Uterus (tissue), 4 donors: ENCODE results near the gene CIB4. TPM values are rescaled to one million over a fixed set of nuclear protein-coding genes. Genes with fewer than 3 reads are reported as not detected.

ENCODE experiments used
- DNase-seq, 2 donors: peaks; one replicate each; pipeline ENCODE4 v3.0.0-alpha.2; 2019 to 2020
- H3K27ac ChIP-seq, 2 donors: fragments of 200-600 bp; sonication (generic); 1 replicate in 1 of 2; 2 replicates in 1 of 2; pipeline ENCODE4 v1.5.1; 2016 to 2018
- H3K27me3 ChIP-seq, 2 donors: fragments of 200-600 bp; sonication (generic); one replicate each; pipeline ENCODE4 v1.5.1; 2018 to 2019; ENCODE audit warnings: control low read depth in 1 of 2
- H3K36me3 ChIP-seq, 2 donors: fragments of 200-600 bp; sonication (generic); one replicate each; pipeline ENCODE4 v1.5.1; 2019; ENCODE audit warnings: control low read depth in 1 of 2
- H3K4me1 ChIP-seq, 2 donors: fragments of 200-600 bp; sonication (generic); one replicate each; pipeline ENCODE4 v1.5.1; 2018 to 2019; ENCODE audit warnings: control low read depth in 1 of 2
- H3K4me3 ChIP-seq, 2 donors: fragments of 200-600 bp; sonication (generic); 1 replicate in 1 of 2; 2 replicates in 1 of 2; pipeline ENCODE4 v1.5.1; 2018 to 2019; ENCODE audit warnings: mild to moderate bottlenecking in 1 of 2
- H3K9me3 ChIP-seq, 2 donors: fragments of 200-600 bp; sonication (generic); one replicate each; pipeline ENCODE4 v1.5.1; 2019; ENCODE audit warnings: control low read depth in 1 of 2
- CTCF ChIP-seq, 4 experiments: fragments of 200-600 bp in 2 of 4; fragments of 450-650 bp in 2 of 4; sonication (generic) in 2 of 4; IDR thresholded peaks; one replicate each; pipeline ENCODE4 v1.5.1; 2016 to 2019; ENCODE audit warnings: antibody characterized with exemption in 4 of 4, mild to moderate bottlenecking in 2 of 4, moderate library complexity in 1 of 4
- POLR2A ChIP-seq, 2 donors: fragments of 450-650 bp; IDR thresholded peaks; one replicate each; pipeline ENCODE4 v1.6.1; 2016; ENCODE audit warnings: antibody characterized with exemption in 2 of 2, mild to moderate bottlenecking in 1 of 2, moderate library complexity in 1 of 2
- intact Hi-C: fragments of 100-400 bp; cut with DNase I; formaldehyde crosslinking; loops from one replicate; pipeline ENCODE4 v1.15.1; 2023; ENCODE audit warnings: low total_unique reads
- total RNA-seq, 4 donors: library from RNA; depleted of rRNA in 3 of 4; stranded (reverse); fragments of >200 nt in 3 of 4; gene quantifications; one replicate each; pipeline versions ENCODE4 v1.1.0 to v1.2.4, GENCODE V29; 2014 to 2023
- donor health status: DM: yes; HTN: yes; CAD: no.

CIB4 gene
- total RNA-seq, 4 donors from 2014 or later = 0.61 TPM; not detected in 3

GRCh38 chr2:26674771-26675170, 33.6 kb upstream of the CIB4 start:
- H3K4me1 ChIP-seq = no peaks in the 10 kb centered on the region
- no peaks in the 10 kb centered on the region for H3K9me3 ChIP-seq
- no peaks in the 10 kb centered on the region for H3K27me3 ChIP-seq
- no peaks in the 10 kb centered on the region for H3K36me3 ChIP-seq
- no peak overlapping the region for H3K4me3 ChIP-seq
- intact Hi-C loops = no loop called here
- no peak overlapping the region for H3K27ac ChIP-seq
- peak in 1 of 2 donors; percentile 3 for DNase-seq
- no peak for TF ChIP-seq CTCF (IDR thresholded peaks at IDR 0.05)
- no peak for TF ChIP-seq POLR2A (IDR thresholded peaks at IDR 0.05)

- TF ChIP-seq POLR2A (IDR thresholded peaks at IDR 0.05) = no peak
- TF ChIP-seq CTCF (IDR thresholded peaks at IDR 0.05) = no peak
Measured at GRCh38 chr2:26674002-26674751, 33.0 kb upstream of the CIB4 start.

GRCh38 chr2:26672818-26673393, 31.7 kb upstream of the CIB4 start:
- H3K9me3 ChIP-seq = no peaks in the 10 kb centered on the region
- no peak overlapping the region for H3K4me3 ChIP-seq
- no peak overlapping the region for H3K27ac ChIP-seq
- H3K27me3 ChIP-seq = no peaks in the 10 kb centered on the region
- DNase-seq = no peak
- no peaks in the 10 kb centered on the region for H3K36me3 ChIP-seq
- TF ChIP-seq POLR2A (IDR thresholded peaks at IDR 0.05) = no peak
- no peak for TF ChIP-seq CTCF (IDR thresholded peaks at IDR 0.05)
- no peaks in the 10 kb centered on the region for H3K4me1 ChIP-seq
- intact Hi-C loops = no loop called here

More at GRCh38 chr2:26674002-26674751, 33.0 kb upstream of the CIB4 start:
- H3K27me3 ChIP-seq = no peaks in the 10 kb centered on the region
- H3K4me3 ChIP-seq = no peak overlapping the region
- H3K4me1 ChIP-seq = no peaks in the 10 kb centered on the region
- intact Hi-C loops = no loop called here
- no peak overlapping the region for H3K27ac ChIP-seq
- DNase-seq = peak in 1 of 2 donors; percentile 3
- no peaks in the 10 kb centered on the region for H3K36me3 ChIP-seq
- no peaks in the 10 kb centered on the region for H3K9me3 ChIP-seq

GRCh38 chr2:26672112-26672817, 31.1 kb upstream of the CIB4 start:
- intact Hi-C loops = no loop called here
- H3K4me1 ChIP-seq = no peaks in the 10 kb centered on the region
- no peaks in the 10 kb centered on the region for H3K9me3 ChIP-seq
- TF ChIP-seq POLR2A (IDR thresholded peaks at IDR 0.05) (no peak), CTCF (IDR thresholded peaks at IDR 0.05) (no peak)
- no peak overlapping the region for H3K4me3 ChIP-seq
- H3K27me3 ChIP-seq = no peaks in the 10 kb centered on the region
- H3K27ac ChIP-seq = no peak overlapping the region
- H3K36me3 ChIP-seq = no peaks in the 10 kb centered on the region
- no peak for DNase-seq

- no peak overlapping the region for H3K27ac ChIP-seq
- TF ChIP-seq POLR2A (IDR thresholded peaks at IDR 0.05) (no peak), CTCF (IDR thresholded peaks at IDR 0.05) (no peak)
- no peak for DNase-seq
Measured at GRCh38 chr2:26671691-26672090, 30.5 kb upstream of the CIB4 start.

More at GRCh38 chr2:26671691-26672090, 30.5 kb upstream of the CIB4 start:
- no peaks in the 10 kb centered on the region for H3K4me1 ChIP-seq
- H3K36me3 ChIP-seq = no peaks in the 10 kb centered on the region
- no peaks in the 10 kb centered on the region for H3K9me3 ChIP-seq
- intact Hi-C loops = no loop called here
- H3K4me3 ChIP-seq = no peak overlapping the region
- H3K27me3 ChIP-seq = no peaks in the 10 kb centered on the region
